ENCODE results near the gene ZSCAN1. TPM values are rescaled to one million over a fixed set of nuclear protein-coding genes. Genes with fewer than 3 reads are reported as not detected.

ZSCAN1 gene
- total and polyA plus RNA-seq, 2 of the 4 experiments (the other 2 are of a cell fraction) = not detected

DNA sequence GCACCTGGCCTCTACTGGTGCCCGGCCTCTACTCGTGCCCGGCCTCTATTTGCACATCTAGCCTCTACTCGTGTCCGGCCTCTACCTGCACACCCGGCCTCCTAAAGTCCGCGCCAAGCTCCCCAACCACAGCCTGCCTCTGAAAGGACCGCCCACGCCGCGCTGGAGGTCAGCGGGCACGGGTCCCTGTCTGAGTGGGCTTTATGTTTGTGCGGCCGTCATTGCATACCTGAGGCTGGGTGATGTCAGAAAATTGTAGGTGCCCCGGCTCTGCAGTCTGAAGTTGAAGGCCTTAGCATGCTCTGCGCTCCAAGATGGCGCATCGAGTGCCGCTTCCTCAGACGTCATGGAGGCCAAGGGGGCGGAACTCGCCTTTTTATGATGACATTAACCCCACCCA, 26.4 kb downstream of the ZSCAN1 start (continued):
- TF ChIP-seq CHD1 (IDR thresholded peaks at IDR 0.05; ENCODE audit: low read depth, low read length) (no peak), MXI1 (IDR thresholded peaks at IDR 0.05; ENCODE audit: borderline replicate concordance, low read depth, low read length) (no peak), FOS (IDR thresholded peaks at IDR 0.05; ENCODE audit: low read depth, low read length) (no peak), RFX5 (IDR thresholded peaks at IDR 0.05; ENCODE audit: low read depth, low read length) (no peak), POLR2A (IDR thresholded peaks at IDR 0.05; ENCODE audit: low read depth, low read length) (no peak)

DNA sequence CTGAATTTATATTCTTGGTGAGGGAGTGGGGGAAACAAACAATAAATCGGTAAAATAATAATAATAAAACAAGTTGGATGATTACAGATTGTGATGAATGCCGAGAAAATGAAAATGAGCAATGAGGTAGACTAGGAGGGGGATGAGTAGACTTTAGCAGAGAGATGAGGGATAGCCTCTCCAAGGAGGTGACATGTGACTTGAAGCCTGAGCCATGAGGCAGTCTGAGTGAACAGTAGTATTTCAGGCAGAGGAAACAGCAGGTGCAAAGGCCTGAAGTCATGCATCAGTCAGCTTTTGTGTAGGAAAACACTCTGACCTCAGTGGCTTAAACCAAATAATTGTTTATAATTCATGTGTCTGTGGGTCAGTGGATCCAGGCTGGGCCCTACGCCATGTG, 29.9 kb downstream of the ZSCAN1 start:
- H3K18ac ChIP-seq (ENCODE audit: low read depth, low read length) = no peak overlapping the region
- H4K8ac ChIP-seq (ENCODE audit: low read depth in 2 of 2, low read length in 2 of 2) = no peak overlapping the region
- no peak overlapping the region for H3K4me2 ChIP-seq (ENCODE audit: low read depth, low read length)
- H2BK15ac ChIP-seq (ENCODE audit: low read depth, low read length) = no peak overlapping the region
- H3K4me1 ChIP-seq (ENCODE audit: control insufficient read depth, insufficient read depth, low read length) = 0 out of 2 replicates have a peak, but pooled peaks cover 2% of the 10 kb centered on the region
- H3K9me3 ChIP-seq (ENCODE audit: control insufficient read depth, insufficient read depth, low read length) = peaks cover 71% of the 10 kb centered on the region
- ATAC-seq (ENCODE audit: low read depth) (no peak), DNase-seq (no peak)
- dilution Hi-C loops (cut with HindIII; ENCODE audit: low sequenced_read_pairs, unreplicated experiment) = no loop called here
- intact Hi-C loops (cut with micrococcal nuclease) = no loop called here
- ChIA-PET CTCF (no interaction called here), POLR2A (ENCODE audit: unreplicated experiment) (no interaction called here)
- in situ Hi-C loops (cut with MboI; ENCODE audit: low sequenced_read_pairs) = no loop called here
- H4K20me1 ChIP-seq (ENCODE audit: insufficient read depth, low read length) = no peaks in the 10 kb centered on the region
- no peak overlapping the region for H2BK120ac ChIP-seq (ENCODE audit: low read depth, low read length)
- H2AK5ac ChIP-seq (ENCODE audit: low read depth, low read length) = no peak overlapping the region
- H4K5ac ChIP-seq (ENCODE audit: low read depth, low read length) = no peak overlapping the region
- no peak overlapping the region for H3K23ac ChIP-seq (ENCODE audit: low read depth, low read length)
- H2BK20ac ChIP-seq (ENCODE audit: low read depth, low read length) = no peak overlapping the region
- no peak overlapping the region for H3K56ac ChIP-seq (ENCODE audit: extremely low read depth, insufficient read depth, low read length)
- no peak overlapping the region for H4K91ac ChIP-seq (ENCODE audit: insufficient read depth, low read depth, low read length)
- H2AK9ac ChIP-seq (replicated peaks; ENCODE audit: low read depth, low read length, poor library complexity) = no peak overlapping the region
- BruUV-seq (replicated peaks) = no TSS peak
- no peak overlapping the region for H3K9ac ChIP-seq (ENCODE audit: low read depth, low read length)
- 86% methylated on average over 1 of the region's 3 CpGs; no CpG with 5 or more reads in 1 of the 2 experiments for WGBS, 2 experiments (ENCODE audit: extremely low coverage in 2 of 2, insufficient read length in 1 of 2)
- H3K4ac ChIP-seq (ENCODE audit: low read depth, low read length) = no peak overlapping the region
- H3K4me3 ChIP-seq (ENCODE audit: insufficient read depth, low read depth, low read length) = no peak overlapping the region
- H3K27me3 ChIP-seq (ENCODE audit: control insufficient read depth, insufficient read depth, low read length) = no peaks in the 10 kb centered on the region
- H2BK5ac ChIP-seq (ENCODE audit: low read depth, low read length, poor library complexity, severe bottlenecking) = no peak overlapping the region
- H3K36me3 ChIP-seq (ENCODE audit: control insufficient read depth, insufficient read depth, low read length) = peaks cover 2% of the 10 kb centered on the region; the same call in 1 of the 2 replicates
- H3K9me1 ChIP-seq (ENCODE audit: insufficient read depth, low read length) = no peaks in the 10 kb centered on the region
- H3K79me1 ChIP-seq (ENCODE audit: low read depth in 1 of 2, low read length in 2 of 2) = no peaks in the 10 kb centered on the region
- no peak overlapping the region for H2AFZ ChIP-seq (replicated peaks; ENCODE audit: low read length, poor library complexity)
- no peak overlapping the region for H3K27ac ChIP-seq (ENCODE audit: insufficient read depth, low read length)
- no peak overlapping the region for H3K14ac ChIP-seq (replicated peaks; ENCODE audit: low read depth, low read length)
- TF ChIP-seq CHD1 (IDR thresholded peaks at IDR 0.05; ENCODE audit: low read depth, low read length) (no peak), MAZ (IDR thresholded peaks at IDR 0.05; ENCODE audit: borderline replicate concordance, low read depth, low read length) (no peak), CEBPB (IDR thresholded peaks at IDR 0.05; ENCODE audit: low read depth, low read length) (no peak), RFX5 (IDR thresholded peaks at IDR 0.05; ENCODE audit: low read depth, low read length) (no peak), NFE2L2 (IDR thresholded peaks at IDR 0.05; ENCODE audit: low read depth, low read length) (no peak), MXI1 (IDR thresholded peaks at IDR 0.05; ENCODE audit: borderline replicate concordance, low read depth, low read length) (no peak), RAD21 (IDR thresholded peaks at IDR 0.05; ENCODE audit: low read length) (no peak), SMC3 (IDR thresholded peaks at IDR 0.05; ENCODE audit: low read depth, low read length) (no peak), FOS (IDR thresholded peaks at IDR 0.05; ENCODE audit: low read depth, low read length) (no peak), RCOR1 (IDR thresholded peaks at IDR 0.05; ENCODE audit: insufficient replicate concordance, low read length) (no peak)
- TF ChIP-seq, protein P1, sequence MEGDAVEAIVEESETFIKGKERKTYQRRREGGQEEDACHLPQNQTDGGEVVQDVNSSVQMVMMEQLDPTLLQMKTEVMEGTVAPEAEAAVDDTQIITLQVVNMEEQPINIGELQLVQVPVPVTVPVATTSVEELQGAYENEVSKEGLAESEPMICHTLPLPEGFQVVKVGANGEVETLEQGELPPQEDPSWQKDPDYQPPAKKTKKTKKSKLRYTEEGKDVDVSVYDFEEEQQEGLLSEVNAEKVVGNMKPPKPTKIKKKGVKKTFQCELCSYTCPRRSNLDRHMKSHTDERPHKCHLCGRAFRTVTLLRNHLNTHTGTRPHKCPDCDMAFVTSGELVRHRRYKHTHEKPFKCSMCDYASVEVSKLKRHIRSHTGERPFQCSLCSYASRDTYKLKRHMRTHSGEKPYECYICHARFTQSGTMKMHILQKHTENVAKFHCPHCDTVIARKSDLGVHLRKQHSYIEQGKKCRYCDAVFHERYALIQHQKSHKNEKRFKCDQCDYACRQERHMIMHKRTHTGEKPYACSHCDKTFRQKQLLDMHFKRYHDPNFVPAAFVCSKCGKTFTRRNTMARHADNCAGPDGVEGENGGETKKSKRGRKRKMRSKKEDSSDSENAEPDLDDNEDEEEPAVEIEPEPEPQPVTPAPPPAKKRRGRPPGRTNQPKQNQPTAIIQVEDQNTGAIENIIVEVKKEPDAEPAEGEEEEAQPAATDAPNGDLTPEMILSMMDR (conservative IDR thresholded peaks at IDR 0.05; ENCODE audit: low read depth, low read length) = no peak
- TF ChIP-seq, protein P2, sequence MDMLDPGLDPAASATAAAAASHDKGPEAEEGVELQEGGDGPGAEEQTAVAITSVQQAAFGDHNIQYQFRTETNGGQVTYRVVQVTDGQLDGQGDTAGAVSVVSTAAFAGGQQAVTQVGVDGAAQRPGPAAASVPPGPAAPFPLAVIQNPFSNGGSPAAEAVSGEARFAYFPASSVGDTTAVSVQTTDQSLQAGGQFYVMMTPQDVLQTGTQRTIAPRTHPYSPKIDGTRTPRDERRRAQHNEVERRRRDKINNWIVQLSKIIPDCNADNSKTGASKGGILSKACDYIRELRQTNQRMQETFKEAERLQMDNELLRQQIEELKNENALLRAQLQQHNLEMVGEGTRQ (IDR thresholded peaks at IDR 0.05; ENCODE audit: low read depth, low read length) = no peak
- TF ChIP-seq, protein P3, sequence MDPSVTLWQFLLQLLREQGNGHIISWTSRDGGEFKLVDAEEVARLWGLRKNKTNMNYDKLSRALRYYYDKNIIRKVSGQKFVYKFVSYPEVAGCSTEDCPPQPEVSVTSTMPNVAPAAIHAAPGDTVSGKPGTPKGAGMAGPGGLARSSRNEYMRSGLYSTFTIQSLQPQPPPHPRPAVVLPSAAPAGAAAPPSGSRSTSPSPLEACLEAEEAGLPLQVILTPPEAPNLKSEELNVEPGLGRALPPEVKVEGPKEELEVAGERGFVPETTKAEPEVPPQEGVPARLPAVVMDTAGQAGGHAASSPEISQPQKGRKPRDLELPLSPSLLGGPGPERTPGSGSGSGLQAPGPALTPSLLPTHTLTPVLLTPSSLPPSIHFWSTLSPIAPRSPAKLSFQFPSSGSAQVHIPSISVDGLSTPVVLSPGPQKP (IDR thresholded peaks at IDR 0.05; ENCODE audit: borderline replicate concordance, low read depth, low read length) = no peak
